GM21528 (cell line): ENCODE data around the gene ARHGAP42.

ENCODE experiments used
- ATAC-seq: cut with Tn5 transposase; IDR thresholded peaks from one replicate; pipeline ENCODE4 v1.9.1; 2021; ENCODE audit warnings: mild to moderate bottlenecking, moderate library complexity; ENCODE audit not compliant: unreplicated experiment, low FRiP score

The ARHGAP42 gene

DNA sequence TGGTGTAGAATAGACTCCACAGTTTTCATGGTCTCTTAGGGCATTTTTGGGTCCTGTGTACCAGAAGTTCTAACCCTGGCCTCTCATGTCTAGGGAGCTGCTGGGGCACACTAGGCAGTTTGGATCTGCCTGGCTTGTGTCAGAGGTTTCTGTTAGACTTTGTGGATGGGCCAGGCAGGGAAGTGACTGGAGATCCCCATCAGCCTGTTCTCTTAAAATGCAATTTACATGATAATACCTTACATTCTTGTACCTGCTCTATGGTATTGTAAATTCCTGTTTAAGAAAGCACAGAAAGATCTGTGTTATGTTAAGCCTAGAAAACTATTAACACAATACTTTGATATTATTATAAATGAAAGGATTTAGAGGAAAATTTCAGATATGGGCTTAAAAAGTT lies 104.0 kb downstream of the ARHGAP42 start:
- ATAC-seq, result no peak

DNA sequence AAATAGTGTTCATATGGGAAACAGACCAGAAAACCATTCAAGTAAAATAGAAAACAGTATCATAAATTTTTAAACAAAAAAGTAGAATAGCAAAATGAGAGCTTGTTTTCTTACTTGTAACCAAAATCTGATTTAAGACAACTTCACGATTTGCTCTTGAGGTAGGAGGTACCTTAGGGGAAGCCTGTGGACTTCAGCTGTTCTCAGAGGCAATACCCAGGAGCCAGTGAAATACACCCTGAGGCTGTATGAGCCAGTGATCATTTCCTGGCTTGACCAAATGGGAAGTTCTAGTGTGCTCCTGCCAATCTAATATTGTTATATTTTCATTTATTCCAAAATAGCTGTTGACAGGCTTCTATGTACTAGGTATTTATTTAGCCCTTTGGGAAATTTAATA lies 104.8 kb downstream of the ARHGAP42 start:
- ATAC-seq, result no peak

DNA sequence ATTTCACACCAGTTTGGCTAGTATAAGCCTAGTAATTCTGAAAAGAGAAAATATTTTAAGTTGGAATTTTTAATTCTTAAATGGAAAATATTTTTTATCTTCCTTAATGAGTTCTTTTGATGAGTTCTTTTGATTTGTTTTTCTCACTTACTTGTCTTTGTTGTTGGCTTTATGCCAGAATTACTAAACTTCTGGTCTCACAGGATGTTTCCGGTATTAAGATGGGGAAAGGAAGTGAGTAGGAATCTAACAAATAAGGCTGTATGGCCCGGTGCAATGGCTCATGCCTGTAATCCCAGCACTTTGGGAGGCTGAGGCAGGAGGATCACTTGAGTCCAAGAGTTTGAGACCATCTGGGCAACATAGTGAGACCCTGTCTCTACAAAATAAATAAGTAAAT lies 106.4 kb downstream of the ARHGAP42 start:
- no peak for ATAC-seq

DNA sequence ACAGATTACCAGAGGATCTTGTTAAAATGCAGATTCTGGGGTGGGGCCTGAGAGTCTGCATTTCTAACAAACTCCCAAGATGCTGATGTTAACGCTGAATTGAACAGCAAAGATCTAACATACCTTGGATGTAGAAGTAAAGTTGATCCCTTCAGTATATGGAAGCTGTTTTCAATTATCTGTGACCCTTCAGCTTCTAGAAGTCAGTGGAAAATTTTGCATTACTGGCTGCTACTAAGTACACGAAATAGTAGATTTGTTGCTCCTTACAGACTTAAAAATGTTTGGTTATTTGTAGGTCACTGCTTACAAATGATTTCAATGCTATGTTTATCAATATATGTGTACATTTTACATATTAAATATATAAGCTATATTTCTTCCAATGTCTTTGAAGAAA lies 107.4 kb downstream of the ARHGAP42 start:
- no peak for ATAC-seq

DNA sequence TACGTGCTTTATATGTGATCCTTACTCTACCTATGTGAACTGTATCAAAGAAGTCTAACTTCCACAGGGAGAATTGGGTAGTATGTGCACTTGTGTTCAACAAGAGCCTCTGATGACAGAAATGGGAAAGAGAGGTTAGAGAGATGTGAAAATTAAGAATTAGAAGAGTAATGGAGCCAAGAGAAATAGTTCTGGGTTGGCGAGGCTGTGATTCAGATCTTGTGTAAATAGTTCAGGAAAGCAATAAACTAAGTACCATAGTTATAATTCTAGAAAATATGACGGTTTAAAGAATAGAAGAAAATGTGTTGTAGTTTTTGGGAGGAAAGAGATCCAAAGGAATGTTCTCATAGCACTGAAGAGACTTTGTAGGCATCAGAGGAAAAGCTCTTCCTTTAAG lies 112.4 kb downstream of the ARHGAP42 start:
- ATAC-seq, result no peak

DNA sequence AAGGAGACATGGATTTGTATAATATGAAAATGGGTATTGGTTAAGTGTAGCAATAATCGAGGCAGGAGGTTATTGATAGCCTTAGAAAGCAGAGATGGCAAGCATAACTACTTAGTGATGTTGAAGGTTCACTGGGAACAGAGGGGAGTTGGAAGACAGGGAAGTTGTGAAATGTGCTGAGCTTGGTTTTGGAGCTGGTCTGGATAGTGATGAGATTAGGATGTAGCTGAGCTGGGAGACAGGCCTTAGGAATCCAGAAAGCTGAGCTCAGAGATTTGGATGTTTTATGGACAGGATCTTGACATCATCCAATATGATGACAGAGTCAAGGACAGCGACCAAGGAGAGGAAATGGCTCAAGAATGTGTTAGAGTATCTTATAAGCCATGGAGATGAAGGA lies 113.1 kb downstream of the ARHGAP42 start:
- ATAC-seq, result no peak

DNA sequence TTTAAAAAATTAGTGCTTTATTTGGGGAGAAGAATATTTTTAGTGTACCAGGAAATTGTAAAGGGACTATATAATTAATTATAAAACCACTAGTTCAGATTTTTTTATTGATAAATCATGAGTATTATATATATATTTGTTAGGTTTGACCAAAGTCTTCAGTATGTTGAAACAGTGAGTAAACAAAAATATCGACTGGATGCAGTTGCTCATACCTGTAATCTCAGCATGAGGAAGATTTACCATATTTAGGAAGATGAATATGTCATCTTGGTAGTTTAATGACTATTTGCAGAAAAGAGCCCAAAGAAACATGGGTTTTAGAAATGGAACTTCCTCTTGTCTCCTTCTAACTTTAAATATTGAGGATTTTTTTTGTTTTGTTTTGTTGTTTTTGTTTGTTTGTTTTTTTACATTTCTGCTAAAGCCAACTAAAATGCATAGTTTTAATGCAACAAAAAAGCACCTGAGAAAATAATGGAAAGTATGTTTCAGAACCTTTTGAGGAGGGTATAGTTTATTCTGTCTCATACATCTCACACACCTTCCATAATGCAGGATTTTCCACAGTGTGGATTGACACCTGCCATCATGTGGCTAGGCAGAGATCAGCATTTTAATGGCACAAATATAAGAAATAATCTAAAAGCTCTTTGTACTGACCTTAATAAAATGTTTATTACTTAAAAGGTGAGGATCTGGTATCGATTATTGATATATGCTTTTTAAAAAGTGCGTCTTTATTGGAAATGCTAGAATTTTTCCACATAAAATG lies 114.3 kb downstream of the ARHGAP42 start:
- ATAC-seq, result no peak

DNA sequence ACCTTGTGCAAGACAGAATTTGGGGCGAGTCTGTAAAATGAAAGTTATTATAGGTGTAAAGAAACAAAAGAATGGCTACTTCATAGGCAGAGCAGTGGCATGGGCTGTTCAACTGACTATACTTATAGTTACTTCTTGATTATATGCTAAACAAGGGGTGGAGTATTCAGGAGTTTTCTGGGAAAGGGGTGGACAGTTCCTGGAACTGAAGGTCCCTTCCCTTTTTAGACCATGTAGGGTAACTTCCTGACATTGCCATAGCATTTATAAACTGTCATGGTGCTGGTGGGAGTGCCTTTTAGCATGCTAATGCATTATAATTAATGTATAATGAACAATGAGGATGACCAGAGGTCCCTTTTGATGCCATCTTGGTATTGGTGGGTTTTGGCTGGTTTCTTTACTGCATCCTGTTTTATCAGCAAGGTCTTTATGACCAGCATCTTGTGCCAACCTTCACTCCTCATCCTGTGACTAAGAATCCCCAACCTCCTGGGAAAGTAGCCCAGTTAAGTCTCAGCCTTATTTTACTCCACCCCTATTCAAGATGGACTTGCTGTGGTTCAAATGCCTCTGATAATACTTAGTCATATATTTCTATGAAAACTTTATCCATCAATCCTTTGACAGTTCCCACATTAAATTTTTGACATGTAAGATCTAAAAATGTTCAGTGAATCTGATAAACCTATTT lies 118.6 kb downstream of the ARHGAP42 start:
- ATAC-seq, result no peak

DNA sequence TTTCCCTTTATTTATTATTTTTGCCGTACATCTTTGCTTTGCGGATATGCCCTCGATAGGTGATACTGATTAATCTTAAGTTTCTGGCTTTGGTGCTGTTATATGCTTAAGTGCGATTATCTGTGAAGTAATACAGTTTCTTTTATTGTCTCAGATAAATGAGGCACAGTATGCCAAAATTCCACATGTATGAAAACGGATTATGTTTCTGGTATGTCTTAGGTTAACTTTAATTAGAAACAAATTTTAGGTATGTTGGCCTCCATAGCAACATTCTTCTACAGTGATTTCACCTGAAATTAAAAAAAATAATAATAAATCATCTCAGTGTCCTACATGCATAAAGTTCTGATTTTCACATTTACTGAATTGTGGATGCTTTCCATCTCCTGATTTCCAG lies 119.2 kb downstream of the ARHGAP42 start:
- ATAC-seq, result no peak

DNA sequence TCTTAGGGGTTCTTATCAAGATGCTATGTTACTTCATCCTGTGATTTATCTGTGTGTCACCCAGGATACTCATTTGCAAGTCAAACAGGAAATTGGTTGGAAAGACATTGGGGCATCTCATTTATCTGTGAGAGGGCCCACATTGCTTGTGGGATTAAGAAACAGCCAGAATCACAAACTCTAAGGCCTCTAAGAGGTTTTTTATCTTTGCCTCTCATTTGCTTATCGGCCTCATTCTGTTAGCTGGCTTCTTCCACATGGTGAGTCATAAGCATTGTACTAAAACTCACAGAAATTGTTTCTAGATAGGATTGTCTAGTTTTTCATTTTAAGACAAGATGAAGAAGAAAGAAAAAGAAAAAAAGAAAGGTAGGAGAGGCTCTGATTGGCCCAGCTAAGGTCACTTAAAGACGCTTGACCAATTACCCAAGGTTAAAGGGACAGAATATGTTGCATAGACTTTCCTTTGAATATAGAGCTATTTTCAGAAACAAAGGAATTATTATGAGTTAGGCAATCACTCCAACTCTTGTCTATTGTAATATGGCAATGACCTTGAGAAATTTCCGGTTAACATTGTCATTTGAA lies 121.9 kb downstream of the ARHGAP42 start:
- ATAC-seq, result no peak

DNA sequence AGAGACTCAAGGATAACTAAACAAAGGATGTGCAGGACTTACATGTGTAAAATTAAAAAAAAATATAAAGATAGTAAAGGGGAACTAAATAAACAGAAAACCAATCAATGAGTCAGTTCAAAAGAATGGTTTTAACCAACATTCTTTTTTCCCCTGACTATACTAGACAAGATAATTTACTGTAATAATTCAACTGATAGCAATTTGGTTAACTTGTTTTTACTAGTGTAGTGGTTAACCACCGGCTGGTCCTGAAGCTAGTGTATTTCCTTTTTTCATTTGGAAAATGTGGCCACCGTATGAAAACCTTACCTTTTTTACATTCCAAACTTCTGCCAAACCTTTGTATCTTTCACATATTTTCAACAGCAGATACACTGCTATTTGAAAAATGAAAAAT lies 123.1 kb downstream of the ARHGAP42 start:
- no peak for ATAC-seq

DNA sequence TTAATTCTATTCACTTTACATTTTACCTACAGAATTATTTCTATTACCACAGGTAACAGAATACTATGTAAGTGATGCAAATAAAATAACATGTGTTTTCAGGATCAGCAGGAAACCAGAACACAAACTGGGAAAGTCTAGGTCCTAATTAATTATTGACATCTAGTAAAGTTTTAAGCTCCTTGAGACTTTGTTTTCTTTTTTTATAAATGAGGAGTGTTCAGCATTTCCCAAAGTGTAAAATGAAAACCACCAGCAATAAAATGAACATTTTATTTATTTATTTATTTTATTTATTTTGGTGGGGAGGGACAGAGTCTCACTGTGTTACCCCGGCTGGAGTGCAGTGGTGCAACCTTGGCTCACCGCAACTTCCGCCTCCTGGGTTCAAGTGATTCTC lies 123.6 kb downstream of the ARHGAP42 start:
- ATAC-seq, result no peak

DNA sequence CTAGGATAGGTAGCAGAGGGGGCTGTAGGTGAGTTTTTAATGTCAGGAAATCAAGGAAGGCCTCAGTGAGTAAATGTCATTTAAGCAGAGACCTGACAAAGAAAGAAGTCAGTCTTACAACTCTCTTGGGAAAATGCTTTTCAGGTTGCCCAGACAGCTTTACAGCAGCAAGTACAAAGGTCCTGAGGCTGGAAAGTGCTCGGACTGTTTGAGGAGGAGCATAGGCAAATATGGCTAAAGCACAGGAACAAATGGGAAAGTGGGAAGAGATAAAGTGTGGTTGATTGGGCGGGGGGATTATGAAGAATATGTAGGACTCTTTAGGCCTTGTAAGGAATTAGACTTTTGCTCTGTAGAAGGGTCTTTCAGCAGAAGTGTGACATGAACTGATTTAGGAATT lies 125.4 kb downstream of the ARHGAP42 start:
- no peak for ATAC-seq

DNA sequence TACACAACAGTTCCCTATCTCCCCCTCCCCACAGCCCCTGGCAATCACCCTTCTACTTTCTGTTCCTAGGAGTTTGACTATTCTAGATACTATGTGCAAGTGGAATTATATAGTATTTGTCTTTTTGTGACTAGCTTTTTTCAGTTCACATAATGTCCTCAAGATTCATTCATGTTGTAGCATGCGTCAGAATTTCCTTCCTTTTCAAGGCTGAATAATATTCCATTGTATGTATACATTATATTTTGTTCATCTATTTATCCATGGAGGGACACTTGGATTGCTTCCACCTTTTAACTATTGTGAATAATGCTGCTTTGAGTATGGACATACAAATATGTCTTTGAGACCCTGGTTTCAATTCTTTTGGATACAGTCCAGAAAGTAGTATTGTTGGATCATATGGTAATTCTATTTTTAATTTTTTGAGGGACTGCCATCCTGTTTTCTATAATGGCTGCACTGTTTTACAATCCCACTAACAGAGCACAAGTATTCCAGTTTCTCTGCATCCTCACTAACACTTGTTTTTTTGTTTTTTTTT lies 128.8 kb downstream of the ARHGAP42 start:
- no peak for ATAC-seq

DNA sequence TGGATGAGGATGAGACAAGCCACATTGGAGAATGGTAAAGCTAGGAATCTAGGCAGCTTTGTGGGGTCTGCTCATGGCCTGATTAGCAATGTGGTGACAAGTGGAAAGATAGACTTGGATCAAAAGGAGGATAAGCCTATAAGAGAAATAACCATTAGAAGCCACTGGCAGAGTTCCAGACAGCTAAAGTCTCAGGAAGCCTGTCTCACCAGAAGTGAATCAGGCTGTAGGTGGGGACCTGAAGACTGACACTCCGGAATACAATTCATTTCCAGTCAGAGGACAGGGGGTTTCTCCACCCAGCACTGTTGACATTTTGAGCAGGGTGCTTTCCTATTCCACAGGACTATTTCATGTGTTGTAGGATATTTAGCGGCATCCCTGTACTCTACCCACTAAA lies 129.7 kb downstream of the ARHGAP42 start:
- ATAC-seq, result no peak

DNA sequence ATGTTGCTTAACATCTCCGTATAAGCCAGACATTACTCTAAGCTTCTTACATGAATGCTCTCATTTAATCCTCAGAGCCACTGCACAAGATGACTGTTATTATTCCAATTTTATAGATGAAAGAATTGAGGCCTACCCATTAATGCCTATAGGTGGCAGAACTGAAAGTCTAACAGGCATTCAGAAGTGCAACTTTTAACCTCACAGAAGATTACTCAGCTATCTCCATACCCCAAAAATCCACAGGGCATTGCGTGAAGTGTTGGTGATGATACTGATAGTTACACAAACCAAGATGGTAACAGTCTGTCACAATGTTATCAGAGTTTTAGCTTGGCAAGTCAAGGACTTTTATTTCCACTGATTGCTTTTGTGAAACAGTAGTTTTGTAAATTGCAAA lies 130.5 kb downstream of the ARHGAP42 start:
- ATAC-seq, result no peak

DNA sequence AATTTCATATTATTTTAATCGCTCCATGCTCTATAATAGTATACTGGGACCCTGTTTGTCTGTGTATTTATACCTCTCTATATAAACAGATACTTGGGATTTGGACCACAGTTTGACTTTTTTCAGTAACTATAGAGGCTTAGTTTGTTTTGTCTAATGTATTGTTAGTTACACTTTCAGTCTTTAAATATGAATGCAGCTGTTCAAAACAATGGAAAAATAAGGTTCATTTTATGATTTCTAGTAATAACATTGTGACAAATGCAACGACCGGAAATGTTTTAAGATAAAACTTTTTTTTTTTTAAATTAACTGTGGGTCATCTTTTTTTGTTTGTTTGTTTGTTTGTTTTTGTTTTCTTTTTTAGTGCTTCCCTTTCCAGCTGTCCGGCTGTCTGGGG lies 133.5 kb downstream of the ARHGAP42 start:
- ATAC-seq, result no peak

DNA sequence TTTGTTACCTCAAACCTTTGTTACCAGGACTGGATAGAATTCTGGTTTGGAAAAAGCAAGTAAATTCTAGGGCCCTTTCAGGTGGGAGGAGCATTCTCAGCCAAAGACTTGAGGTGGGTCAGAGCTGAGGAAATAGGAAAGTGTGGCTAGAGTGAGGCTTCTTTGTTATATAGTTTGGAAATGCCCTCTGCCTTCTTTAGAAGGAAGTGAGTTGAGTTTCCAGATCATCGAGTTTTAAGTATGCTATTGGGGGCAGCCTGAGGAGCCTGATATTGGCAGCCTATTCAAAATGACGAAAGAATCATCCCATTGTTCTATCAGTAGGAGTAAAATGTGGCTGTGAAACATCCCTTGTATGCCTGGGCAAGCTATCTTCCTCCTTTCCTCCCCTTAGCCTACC lies 134.1 kb downstream of the ARHGAP42 start:
- no peak for ATAC-seq

DNA sequence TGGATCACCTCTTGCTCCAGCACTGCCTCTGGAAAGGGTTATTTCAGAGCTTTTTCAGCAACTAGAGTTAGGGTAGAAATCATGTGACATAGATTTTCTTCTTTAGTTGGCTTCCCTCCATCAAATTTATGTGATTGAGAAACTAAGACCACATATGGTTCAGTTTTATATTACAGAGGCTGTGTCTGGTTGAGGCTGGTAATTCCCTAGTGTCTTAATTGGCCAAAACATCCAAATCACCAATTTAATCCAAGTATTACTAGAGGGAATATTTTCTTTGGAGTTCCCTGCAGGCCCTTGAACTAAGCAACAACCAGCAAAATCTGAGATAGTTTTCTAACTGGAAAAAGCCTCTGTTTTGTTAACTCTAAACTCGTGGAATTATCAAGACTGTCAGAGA lies 136.3 kb downstream of the ARHGAP42 start:
- ATAC-seq, result no peak

DNA sequence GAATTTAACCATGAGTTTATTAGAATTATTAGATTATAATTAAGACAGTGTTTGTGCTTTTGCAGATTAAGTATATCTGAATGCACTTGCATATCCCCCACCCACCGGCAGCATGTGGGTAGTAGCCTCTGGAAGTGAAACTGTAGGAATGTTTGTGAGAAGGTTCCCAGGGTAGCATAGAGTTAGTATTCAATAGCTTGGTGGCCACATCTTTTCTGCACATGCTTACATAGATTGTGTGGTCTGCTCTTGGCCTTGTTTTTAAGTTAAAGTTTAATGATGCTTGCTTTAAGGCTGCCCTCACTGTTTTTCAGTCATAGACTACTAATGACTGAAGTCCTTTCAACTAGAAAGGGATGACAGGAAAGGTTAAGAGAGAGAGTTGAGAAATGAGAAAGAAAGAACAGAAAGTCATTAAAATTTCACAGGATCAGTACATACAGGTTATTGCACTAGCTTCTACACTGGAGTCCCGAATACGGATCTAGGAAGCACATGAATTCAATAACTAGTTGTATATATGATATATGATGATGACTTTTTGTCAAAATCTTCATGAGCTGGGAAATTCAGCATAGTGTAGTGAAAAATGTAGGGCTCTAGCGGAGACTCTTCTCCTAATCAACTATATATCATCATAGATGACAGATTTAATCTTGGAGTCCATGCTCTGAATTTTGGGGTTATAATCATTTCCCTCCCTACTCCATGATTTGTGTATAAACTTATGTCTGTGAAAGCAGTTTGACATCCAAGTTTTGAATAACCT lies 137.1 kb downstream of the ARHGAP42 start:
- ATAC-seq, result no peak

DNA sequence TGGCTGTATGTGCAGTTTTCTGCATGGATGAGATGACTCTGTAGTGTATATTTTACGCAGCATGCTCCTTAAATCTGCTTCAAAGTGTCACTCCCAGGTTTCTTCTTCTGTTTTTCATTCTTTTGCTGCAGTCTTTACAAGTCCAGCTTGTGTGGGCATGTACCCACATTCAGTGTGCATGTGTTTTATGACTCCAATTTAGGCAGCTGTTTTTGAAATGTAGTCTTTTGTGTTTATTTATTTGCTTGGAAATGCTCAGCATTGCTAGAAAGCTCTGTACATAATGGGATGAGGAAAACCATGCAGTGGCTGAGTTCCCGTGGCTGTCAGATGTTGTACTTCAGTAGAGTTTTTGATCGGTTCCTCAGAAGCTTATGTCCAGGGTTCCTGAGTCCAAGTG lies 138.5 kb downstream of the ARHGAP42 start:
- no peak for ATAC-seq
